Right atrium auricular region (tissue), 2 donors: Measurements from ENCODE around the gene MCF2L. TPM values are rescaled to one million over a fixed set of nuclear protein-coding genes. Genes with fewer than 3 reads are reported as not detected.

Source experiments
- DNase-seq: peaks from one replicate; pipeline ENCODE4 v3.0.0-alpha.2; 2019; ENCODE audit warnings: low spot score
- H3K27ac ChIP-seq, 2 donors: fragments of 200-600 bp; sonication (generic); 1 replicate in 1 of 2; 2 replicates in 1 of 2; pipeline ENCODE4 v1.5.1; 2016 to 2019
- H3K27me3 ChIP-seq, 2 donors: fragments of 200-600 bp; sonication (generic); one replicate each; pipeline versions ENCODE4 v1.5.1 to v1.6.0; 2017 to 2019
- H3K36me3 ChIP-seq: fragments of 200-600 bp; sonication (generic); one replicate; pipeline ENCODE4 v1.5.1; 2016
- H3K4me1 ChIP-seq, 2 donors: fragments of 200-600 bp; sonication (generic); one replicate each; pipeline versions ENCODE4 v1.5.1 to v1.6.0; 2017 to 2019
- H3K4me3 ChIP-seq, 2 donors: fragments of 200-600 bp; sonication (generic); 1 replicate in 1 of 2; 2 replicates in 1 of 2; pipeline ENCODE4 v1.5.1; 2017 to 2019; ENCODE audit warnings: mild to moderate bottlenecking in 1 of 2, moderate library complexity in 1 of 2
- H3K9me3 ChIP-seq, 2 donors: fragments of 200-600 bp; sonication (generic); one replicate each; pipeline ENCODE4 v1.5.1; 2019
- total RNA-seq, 2 donors: library from RNA; depleted of rRNA; stranded (reverse); fragments of >200 nt; gene quantifications; one replicate each; pipeline ENCODE4 v1.1.0, GENCODE V29; 2016
- TF ChIP-seq, protein P1 (sequence below), 2 donors: fragments of 200-600 bp; sonication (generic); IDR thresholded peaks; one replicate each; pipeline ENCODE4 v1.5.1; 2019; ENCODE audit warnings: antibody characterized with exemption in 2 of 2

Gene MCF2L
- total RNA-seq, 2 donors from 2014 or later, result 17.1 to 21.6 TPM

DNA sequence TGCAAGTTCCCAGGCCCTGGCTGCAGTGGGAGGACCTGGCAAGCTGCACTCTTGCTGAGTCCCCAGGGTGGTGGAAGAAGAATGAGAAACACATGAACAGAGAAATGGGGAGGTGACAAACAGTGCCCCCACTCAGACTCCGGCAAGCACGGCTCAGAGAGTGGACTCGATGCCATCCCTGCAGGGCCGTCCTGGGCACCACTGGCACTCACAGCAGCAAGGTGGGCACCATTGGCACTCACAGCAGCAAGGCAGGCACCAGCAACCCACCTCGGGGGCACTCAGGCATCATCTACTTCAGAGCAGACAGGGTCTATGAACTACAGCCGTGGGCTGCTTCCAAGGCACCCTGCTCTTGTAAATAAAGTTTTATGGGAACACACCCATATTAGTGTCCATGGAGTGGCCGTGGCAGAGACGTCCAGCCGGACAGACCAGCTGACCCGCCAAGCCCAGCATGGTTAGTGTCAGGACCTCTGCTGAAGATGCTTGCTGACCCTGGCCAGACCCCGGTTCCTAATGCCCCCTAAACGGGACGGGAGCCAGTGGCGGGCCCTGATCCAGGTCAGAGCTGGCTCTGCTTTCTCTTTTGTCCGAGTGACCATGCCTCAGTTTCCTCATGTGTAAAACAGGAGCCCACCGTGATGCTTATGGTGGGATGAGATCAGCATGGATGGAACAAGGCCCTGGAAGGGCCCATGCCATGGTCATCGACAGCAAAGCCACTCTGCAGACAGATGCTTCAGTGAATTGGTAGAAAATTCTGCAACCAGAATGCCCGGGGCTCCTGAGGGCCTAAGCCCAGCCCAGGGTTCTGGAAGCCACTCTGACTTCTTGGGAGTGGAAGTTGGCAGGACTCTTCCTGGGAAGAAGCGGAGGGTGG is 151.5 kb downstream of the MCF2L start:
- Histone ChIP-seq H3K36me3 (no peaks in the 10 kb centered on the region), H3K27ac (no peak overlapping the region), H3K4me3 (no peak overlapping the region), H3K4me1 (peaks cover 0 to 12% of the 10 kb centered on the region in 2 donors), H3K27me3 (no peaks in the 10 kb centered on the region), H3K9me3 (no peaks in the 10 kb centered on the region)
- no peak for DNase-seq
- TF ChIP-seq, protein P1, sequence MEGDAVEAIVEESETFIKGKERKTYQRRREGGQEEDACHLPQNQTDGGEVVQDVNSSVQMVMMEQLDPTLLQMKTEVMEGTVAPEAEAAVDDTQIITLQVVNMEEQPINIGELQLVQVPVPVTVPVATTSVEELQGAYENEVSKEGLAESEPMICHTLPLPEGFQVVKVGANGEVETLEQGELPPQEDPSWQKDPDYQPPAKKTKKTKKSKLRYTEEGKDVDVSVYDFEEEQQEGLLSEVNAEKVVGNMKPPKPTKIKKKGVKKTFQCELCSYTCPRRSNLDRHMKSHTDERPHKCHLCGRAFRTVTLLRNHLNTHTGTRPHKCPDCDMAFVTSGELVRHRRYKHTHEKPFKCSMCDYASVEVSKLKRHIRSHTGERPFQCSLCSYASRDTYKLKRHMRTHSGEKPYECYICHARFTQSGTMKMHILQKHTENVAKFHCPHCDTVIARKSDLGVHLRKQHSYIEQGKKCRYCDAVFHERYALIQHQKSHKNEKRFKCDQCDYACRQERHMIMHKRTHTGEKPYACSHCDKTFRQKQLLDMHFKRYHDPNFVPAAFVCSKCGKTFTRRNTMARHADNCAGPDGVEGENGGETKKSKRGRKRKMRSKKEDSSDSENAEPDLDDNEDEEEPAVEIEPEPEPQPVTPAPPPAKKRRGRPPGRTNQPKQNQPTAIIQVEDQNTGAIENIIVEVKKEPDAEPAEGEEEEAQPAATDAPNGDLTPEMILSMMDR (IDR thresholded peaks at IDR 0.05), result no peak

DNA sequence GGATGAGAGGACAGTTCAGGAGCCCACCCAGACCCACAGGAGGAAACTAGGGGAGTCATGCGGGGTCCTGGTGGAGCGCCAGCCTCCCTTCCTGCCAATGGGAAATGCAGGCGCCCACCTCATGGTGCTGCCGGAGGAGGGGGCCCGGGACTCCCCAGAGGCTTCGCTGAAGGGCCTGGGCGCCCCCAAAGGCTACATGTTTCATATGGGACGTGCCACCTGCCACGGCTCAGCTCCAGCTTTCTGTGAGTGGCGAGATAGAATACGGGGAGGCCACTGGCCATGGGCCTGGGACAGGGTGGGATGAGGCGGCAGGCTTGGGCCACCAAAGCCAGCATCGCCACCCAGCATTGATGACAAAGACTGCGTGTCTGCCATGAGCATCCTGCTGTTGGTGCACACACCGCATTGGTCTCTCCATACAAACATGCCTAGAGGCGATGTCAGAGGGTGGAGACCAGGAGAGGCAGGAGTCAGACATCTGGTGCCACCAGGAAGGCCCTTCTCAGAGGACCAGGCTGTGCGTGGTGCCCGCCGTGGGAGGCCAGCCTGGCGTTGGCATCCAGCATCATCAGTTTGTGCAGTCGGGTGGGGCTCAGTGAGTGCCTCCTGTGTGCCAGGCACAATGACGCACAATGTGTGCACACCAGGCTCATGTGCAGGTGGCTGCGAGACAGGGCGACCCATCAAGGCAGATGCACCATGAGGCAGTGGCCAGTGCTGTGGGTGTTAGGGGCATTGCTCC is 152.3 kb downstream of the MCF2L start:
- no peaks in the 10 kb centered on the region for H3K27me3 ChIP-seq
- TF ChIP-seq, protein P1 (IDR thresholded peaks at IDR 0.05), result no peak
- H3K27ac ChIP-seq, result peak overlapping the region in 1 of 2 donors; percentile 64
- peaks cover 0 to 12% of the 10 kb centered on the region in 2 donors for H3K4me1 ChIP-seq
- no peaks in the 10 kb centered on the region for H3K9me3 ChIP-seq
- no peak overlapping the region for H3K4me3 ChIP-seq
- H3K36me3 ChIP-seq, result no peaks in the 10 kb centered on the region
- no peak for DNase-seq

DNA sequence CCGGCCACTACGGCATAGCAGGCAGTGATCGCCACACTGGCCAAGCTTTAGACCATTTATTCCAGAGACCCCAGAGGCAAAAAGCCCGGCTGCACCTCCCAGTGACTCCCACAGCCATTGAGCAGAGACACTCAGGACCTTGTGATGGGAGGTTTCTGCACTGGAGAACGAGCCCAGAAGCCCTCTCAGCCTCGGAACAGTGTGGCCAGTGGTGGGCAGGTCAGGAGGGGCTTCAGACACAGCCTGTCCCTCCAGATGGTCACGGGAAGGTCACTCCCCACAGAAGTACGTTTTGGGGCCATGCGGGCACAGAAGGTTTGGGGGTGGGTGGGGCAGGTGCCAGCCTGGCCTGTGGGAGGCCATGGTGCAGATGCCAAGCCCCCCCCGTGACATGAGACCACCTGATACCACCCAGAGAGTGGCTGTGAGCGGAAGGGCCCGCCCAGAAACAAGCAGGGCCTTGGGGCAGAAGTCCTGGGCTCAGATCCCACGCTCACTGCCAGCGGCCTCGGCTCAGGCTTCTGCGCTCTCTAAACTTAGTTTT is 153.0 kb downstream of the MCF2L start:
- no peaks in the 10 kb centered on the region for H3K27me3 ChIP-seq
- H3K27ac ChIP-seq, result peak overlapping the region; percentile 64
- TF ChIP-seq, protein P1 (IDR thresholded peaks at IDR 0.05), result no peak
- peaks cover 0 to 12% of the 10 kb centered on the region in 2 donors for H3K4me1 ChIP-seq
- no peaks in the 10 kb centered on the region for H3K9me3 ChIP-seq
- H3K4me3 ChIP-seq, result peak overlapping the region in 1 of 2 donors; percentile 42
- no peaks in the 10 kb centered on the region for H3K36me3 ChIP-seq
- DNase-seq, result no peak

DNA sequence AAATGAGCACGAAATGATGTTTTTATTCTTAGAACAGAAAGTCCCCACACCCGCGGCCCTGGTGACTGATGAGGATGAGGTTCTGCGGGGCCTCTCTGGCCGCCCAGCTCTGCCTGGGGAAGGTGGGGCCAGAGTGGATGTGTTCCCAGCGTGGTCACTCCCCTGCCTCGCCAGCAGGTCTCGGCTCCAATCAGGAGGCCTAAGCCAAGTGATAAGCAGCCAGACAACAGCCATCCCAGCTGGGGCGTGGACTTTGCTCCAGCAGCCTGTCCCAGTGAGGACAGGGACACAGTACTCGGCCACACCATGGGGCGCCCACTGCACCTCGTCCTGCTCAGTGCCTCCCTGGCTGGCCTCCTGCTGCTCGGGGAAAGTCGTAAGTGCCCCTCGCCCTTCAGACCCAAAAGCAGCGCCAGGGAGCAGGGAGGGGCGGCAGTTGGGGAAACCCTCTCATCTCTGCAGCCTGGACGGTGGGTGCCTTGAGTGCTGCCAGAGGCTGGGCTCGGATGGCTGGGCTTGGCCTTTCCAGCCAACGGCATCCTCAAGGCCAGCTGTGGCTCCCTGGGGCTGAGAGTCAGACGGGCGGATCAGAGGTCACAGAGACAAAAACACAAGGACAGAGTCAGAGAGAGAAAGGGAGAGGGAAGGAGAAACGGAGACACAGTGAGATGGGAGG is 153.7 kb downstream of the MCF2L start, which contains the start of gene F10:
TSS of gene F10 (plus strand) at position 250 of the 676 bp plus-strand sequence. CDS start at position 307, 57 bp downstream.
- TF ChIP-seq, protein P1 (IDR thresholded peaks at IDR 0.05), result peak in 1 of 2 donors; percentile 21
- Histone ChIP-seq H3K27ac (peak within 1 kb of the TSS; percentile 64), H3K4me1 (peaks cover 0 to 12% of the 10 kb centered on the region in 2 donors), H3K27me3 (no peaks in the 10 kb centered on the region), H3K4me3 (peak within 1 kb of the TSS; percentile 16 to 42), H3K36me3 (no peaks in the 10 kb centered on the region), H3K9me3 (no peaks in the 10 kb centered on the region)
- DNase-seq, result peak; percentile 80
